Frontal cortex (tissue), 1 donor: ENCODE results near the gene IMMP2L. TPM values are rescaled to one million over a fixed set of nuclear protein-coding genes. Genes with fewer than 3 reads are reported as not detected.

Experiments used
- small RNA-seq: library from RNA; depleted of rRNA; stranded (forward); fragments of <200 nt; gene quantifications from one replicate; pipeline ENCODE3, GENCODE V24; 2014
- total RNA-seq: library from RNA; depleted of rRNA; stranded (reverse); fragments of >200 nt; gene quantifications from one replicate; pipeline ENCODE4 v1.2.3, GENCODE V29; 2014

Gene IMMP2L
- total RNA-seq, 1 donor from 2014 or later = 9.8 TPM

Small RNA genes lying within 50 kb of the gene (small RNA-seq; reads per million reads assigned to genes)
- not detected for gene AC003989.2
